Esophagus (tissue), 2 donors: ENCODE measurements around the gene GUCD1. TPM values are rescaled to one million over a fixed set of nuclear protein-coding genes. Genes with fewer than 3 reads are reported as not detected.

Experiments used
- H3K27ac ChIP-seq, 2 donors: one replicate each; pipeline ENCODE4 v1.5.1; 2013; ENCODE audit warnings: low read depth in 2 of 2, mild to moderate bottlenecking in 2 of 2, inconsistent platforms in 1 of 2, low read length in 1 of 2, moderate library complexity in 1 of 2
- H3K27me3 ChIP-seq, 2 donors: one replicate each; pipeline ENCODE4 v1.6.1; 2013; ENCODE audit warnings: low read length in 2 of 2, control low read depth in 1 of 2, mild to moderate bottlenecking in 1 of 2; ENCODE audit not compliant: insufficient read depth in 2 of 2, control insufficient read depth in 1 of 2
- H3K36me3 ChIP-seq, 2 donors: one replicate each; pipeline ENCODE4 v1.6.1; 2013; ENCODE audit warnings: low read length in 1 of 2; ENCODE audit not compliant: control insufficient read depth in 2 of 2, insufficient read depth in 2 of 2
- H3K4me1 ChIP-seq, 2 donors: one replicate each; pipeline ENCODE4 v1.6.1; 2013; ENCODE audit warnings: low read length in 1 of 2; ENCODE audit not compliant: control insufficient read depth in 2 of 2, insufficient read depth in 2 of 2
- H3K4me3 ChIP-seq, 2 donors: one replicate each; pipeline ENCODE4 v1.5.1; 2013; ENCODE audit warnings: low read length in 2 of 2, mild to moderate bottlenecking in 2 of 2, low read depth in 1 of 2, moderate library complexity in 1 of 2
- H3K9me3 ChIP-seq, 2 donors: one replicate each; pipeline ENCODE4 v1.6.1; 2013; ENCODE audit warnings: mild to moderate bottlenecking in 2 of 2, low read depth in 1 of 2, low read length in 1 of 2, moderate library complexity in 1 of 2; ENCODE audit not compliant: control insufficient read depth in 2 of 2, insufficient read depth in 1 of 2
- WGBS, 2 donors: extraction: QIAGEN DNeasy Blood & Tissue Kit; methylation state at CpG; one replicate each; pipeline ENCODE4 v1.1.7; 2013; 5-methylcytosine and 5-hydroxymethylcytosine counted together
- polyA plus RNA-seq, 2 donors: library from polyadenylated mRNA; stranded (reverse); fragments of 200-250 nt; gene quantifications; one replicate each; pipeline ENCODE4 v1.2.3, GENCODE V29; 2013
- donor health status: healthy with polysubstance abuse.
- donor health status: Bipolar disorder and iron deficiency.

Gene GUCD1
- polyA plus RNA-seq, 2 donors: 50.4 to 62.9 TPM

GRCh38 chr22:24502034-24502433 lies 52.9 kb downstream of the GUCD1 start:
- H3K36me3 ChIP-seq: no peaks in the 10 kb centered on the region
- no peaks in the 10 kb centered on the region for H3K9me3 ChIP-seq
- WGBS, 2 donors: 74 to 82% methylated on average over 7 of the region's 7 CpGs
- H3K27ac ChIP-seq: no peak overlapping the region
- H3K27me3 ChIP-seq: no peaks in the 10 kb centered on the region
- H3K4me1 ChIP-seq: peaks cover 0 to 3% of the 10 kb centered on the region in 2 donors
- no peak overlapping the region for H3K4me3 ChIP-seq

- Histone ChIP-seq H3K4me3 (no peak overlapping the region), H3K27ac (no peak overlapping the region), H3K9me3 (no peaks in the 10 kb centered on the region), H3K36me3 (no peaks in the 10 kb centered on the region), H3K4me1 (no peaks in the 10 kb centered on the region), H3K27me3 (no peaks in the 10 kb centered on the region)
- 70 to 72% methylated on average over 8 of the region's 8 CpGs for WGBS, 2 donors
These were observed 53.5 kb downstream of the GUCD1 start for GRCh38 chr22:24501301-24502005.

GRCh38 chr22:24500277-24500820 lies 54.6 kb downstream of the GUCD1 start:
- H3K36me3 ChIP-seq: no peaks in the 10 kb centered on the region
- no peak overlapping the region for H3K27ac ChIP-seq
- H3K27me3 ChIP-seq: peaks cover 0 to under 1% of the 10 kb centered on the region in 2 donors
- 47 to 59% methylated on average over 16 of the region's 16 CpGs for WGBS, 2 donors
- H3K4me3 ChIP-seq: no peak overlapping the region
- peaks cover 0 to 3% of the 10 kb centered on the region in 2 donors for H3K9me3 ChIP-seq
- peaks cover 0 to under 1% of the 10 kb centered on the region in 2 donors for H3K4me1 ChIP-seq

- Histone ChIP-seq H3K4me3 (no peak overlapping the region), H3K4me1 (peaks cover 0 to 6% of the 10 kb centered on the region in 2 donors), H3K27me3 (peaks cover 0 to 5% of the 10 kb centered on the region in 2 donors), H3K36me3 (no peaks in the 10 kb centered on the region), H3K27ac (no peak overlapping the region), H3K9me3 (peaks cover 0 to 8% of the 10 kb centered on the region in 2 donors)
- WGBS, 2 donors: 83 to 86% methylated on average over 10 of the region's 10 CpGs
These were observed 55.1 kb downstream of the GUCD1 start for GRCh38 chr22:24499706-24500276.

- WGBS, 2 donors: 93 to 94% methylated on average over 11 of the region's 11 CpGs
- Histone ChIP-seq H3K36me3 (no peaks in the 10 kb centered on the region), H3K4me1 (peaks cover 0 to 14% of the 10 kb centered on the region in 2 donors), H3K27ac (no peak overlapping the region), H3K9me3 (peaks cover 0 to 9% of the 10 kb centered on the region in 2 donors), H3K4me3 (no peak overlapping the region), H3K27me3 (peaks cover 0 to 5% of the 10 kb centered on the region in 2 donors)
These were observed 56.1 kb downstream of the GUCD1 start for GRCh38 chr22:24498824-24499223.

GRCh38 chr22:24497841-24498258 lies 57.1 kb downstream of the GUCD1 start:
- Histone ChIP-seq H3K9me3 (peaks cover 0 to 9% of the 10 kb centered on the region in 2 donors), H3K4me3 (no peak overlapping the region), H3K27me3 (peaks cover 0 to 8% of the 10 kb centered on the region in 2 donors), H3K27ac (no peak overlapping the region), H3K4me1 (peaks cover 0 to 14% of the 10 kb centered on the region in 2 donors), H3K36me3 (no peaks in the 10 kb centered on the region)
- WGBS, 2 donors: 83 to 97% methylated on average over 2 of the region's 2 CpGs

GRCh38 chr22:24496661-24497060 lies 58.3 kb downstream of the GUCD1 start:
- H3K4me1 ChIP-seq: peaks cover 0 to 14% of the 10 kb centered on the region in 2 donors
- H3K27ac ChIP-seq: no peak overlapping the region
- H3K36me3 ChIP-seq: no peaks in the 10 kb centered on the region
- peaks cover 0 to 9% of the 10 kb centered on the region in 2 donors for H3K9me3 ChIP-seq
- peaks cover 0 to 8% of the 10 kb centered on the region in 2 donors for H3K27me3 ChIP-seq
- H3K4me3 ChIP-seq: no peak overlapping the region
- 91 to 98% methylated on average over 2 of the region's 2 CpGs for WGBS, 2 donors

GRCh38 chr22:24496234-24496633 lies 58.7 kb downstream of the GUCD1 start:
- 86 to 91% methylated on average over 5 of the region's 5 CpGs for WGBS, 2 donors
- Histone ChIP-seq H3K27ac (no peak overlapping the region), H3K36me3 (no peaks in the 10 kb centered on the region), H3K4me1 (peaks cover 0 to 14% of the 10 kb centered on the region in 2 donors), H3K4me3 (no peak overlapping the region), H3K9me3 (peaks cover 0 to 9% of the 10 kb centered on the region in 2 donors), H3K27me3 (peaks cover 0 to 8% of the 10 kb centered on the region in 2 donors)

GRCh38 chr22:24495365-24495675 lies 59.6 kb downstream of the GUCD1 start:
- Histone ChIP-seq H3K27ac (no peak overlapping the region), H3K9me3 (peaks cover 0 to 9% of the 10 kb centered on the region in 2 donors), H3K4me1 (peaks cover 0 to 14% of the 10 kb centered on the region in 2 donors), H3K4me3 (no peak overlapping the region), H3K36me3 (no peaks in the 10 kb centered on the region), H3K27me3 (peaks cover 0 to 8% of the 10 kb centered on the region in 2 donors)
- 87 to 95% methylated on average over 16 to 17 of the region's 17 CpGs for WGBS, 2 donors
